Fibroblast of skin of left biceps (primary cell): ENCODE measurements around the gene HRH4.

Experiments used
- DNase-seq, 2 experiments: peaks; one replicate each; pipeline ENCODE4 v3.0.0-alpha.2; 2013; ENCODE audit warnings: low read depth in 2 of 2

HRH4 gene

GRCh38 chr18:24509435-24509834 lies 49.0 kb downstream of the HRH4 start:
- DNase-seq: no peak

GRCh38 chr18:24514439-24514838 lies 54.0 kb downstream of the HRH4 start:
- DNase-seq: no peak

GRCh38 chr18:24515721-24516120 lies 55.3 kb downstream of the HRH4 start:
- no peak for DNase-seq

GRCh38 chr18:24516261-24516660 lies 55.8 kb downstream of the HRH4 start:
- DNase-seq: no peak

- no peak for DNase-seq
Observed at GRCh38 chr18:24517554-24517953, 57.1 kb downstream of the HRH4 start.

- DNase-seq: no peak
Observed at GRCh38 chr18:24518596-24518995, 58.2 kb downstream of the HRH4 start.
